ENCODE results near the gene ZNF335. TPM values are rescaled to one million over a fixed set of nuclear protein-coding genes. Genes with fewer than 3 reads are reported as not detected.

ZNF335 gene
- total RNA-seq, 3 donors from 2014 or later: 12.6 to 25.9 (median 20.6) TPM

DNA sequence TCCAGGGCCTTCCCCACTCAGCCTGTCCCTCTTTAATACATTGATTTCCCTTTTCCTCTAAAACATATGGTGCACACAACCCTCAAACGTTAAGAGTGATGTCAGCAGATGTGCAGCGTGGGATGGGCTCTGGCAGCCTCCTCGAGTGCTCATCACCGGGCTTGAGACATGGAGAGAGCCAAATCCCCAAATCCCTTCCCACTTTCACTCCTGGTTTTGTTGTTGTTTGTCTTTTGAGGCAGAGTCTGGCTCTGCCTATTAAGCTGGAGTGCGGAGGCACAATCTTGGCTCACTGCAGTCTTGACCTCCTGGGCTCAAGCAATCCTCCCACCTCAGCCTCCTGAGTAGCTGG, 54.2 kb downstream of the ZNF335 start:
- intact Hi-C loops (cut with DNase I; ENCODE audit: low total_unique reads): no loop called here

GRCh38 chr20:45913116-45913515, 58.9 kb downstream of the ZNF335 start:
- H3K27ac ChIP-seq: no peak overlapping the region
- no peaks in the 10 kb centered on the region for H3K4me1 ChIP-seq
- no peak for DNase-seq (ENCODE audit: low spot score in 2 of 2)
- H3K36me3 ChIP-seq: no peaks in the 10 kb centered on the region
- TF ChIP-seq, protein P1, sequence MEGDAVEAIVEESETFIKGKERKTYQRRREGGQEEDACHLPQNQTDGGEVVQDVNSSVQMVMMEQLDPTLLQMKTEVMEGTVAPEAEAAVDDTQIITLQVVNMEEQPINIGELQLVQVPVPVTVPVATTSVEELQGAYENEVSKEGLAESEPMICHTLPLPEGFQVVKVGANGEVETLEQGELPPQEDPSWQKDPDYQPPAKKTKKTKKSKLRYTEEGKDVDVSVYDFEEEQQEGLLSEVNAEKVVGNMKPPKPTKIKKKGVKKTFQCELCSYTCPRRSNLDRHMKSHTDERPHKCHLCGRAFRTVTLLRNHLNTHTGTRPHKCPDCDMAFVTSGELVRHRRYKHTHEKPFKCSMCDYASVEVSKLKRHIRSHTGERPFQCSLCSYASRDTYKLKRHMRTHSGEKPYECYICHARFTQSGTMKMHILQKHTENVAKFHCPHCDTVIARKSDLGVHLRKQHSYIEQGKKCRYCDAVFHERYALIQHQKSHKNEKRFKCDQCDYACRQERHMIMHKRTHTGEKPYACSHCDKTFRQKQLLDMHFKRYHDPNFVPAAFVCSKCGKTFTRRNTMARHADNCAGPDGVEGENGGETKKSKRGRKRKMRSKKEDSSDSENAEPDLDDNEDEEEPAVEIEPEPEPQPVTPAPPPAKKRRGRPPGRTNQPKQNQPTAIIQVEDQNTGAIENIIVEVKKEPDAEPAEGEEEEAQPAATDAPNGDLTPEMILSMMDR (IDR thresholded peaks at IDR 0.05): no peak
- no peak for TF ChIP-seq POLR2AphosphoS5 (IDR thresholded peaks at IDR 0.05)
- no peak for TF ChIP-seq POLR2A (IDR thresholded peaks at IDR 0.05)
- H3K9me3 ChIP-seq: no peaks in the 10 kb centered on the region
- no peak overlapping the region for H3K4me3 ChIP-seq
- intact Hi-C loops (cut with DNase I; ENCODE audit: low total_unique reads): no loop called here
- H3K27me3 ChIP-seq: no peaks in the 10 kb centered on the region

More for the DNA sequence above, 54.2 kb downstream of the ZNF335 start:
- Histone ChIP-seq H3K9me3 (no peaks in the 10 kb centered on the region), H3K27me3 (no peaks in the 10 kb centered on the region), H3K4me1 (peaks cover 0 to 4% of the 10 kb centered on the region in 2 donors), H3K4me3 (no peak overlapping the region), H3K36me3 (no peaks in the 10 kb centered on the region), H3K27ac (peak overlapping the region; percentile 73 to 87)
- no peak for DNase-seq (ENCODE audit: low spot score in 2 of 2)
- TF ChIP-seq POLR2A (IDR thresholded peaks at IDR 0.05) (no peak), POLR2AphosphoS5 (IDR thresholded peaks at IDR 0.05) (no peak)
- TF ChIP-seq, protein P1 (IDR thresholded peaks at IDR 0.05): no peak

- H3K36me3 ChIP-seq: no peaks in the 10 kb centered on the region
- no peaks in the 10 kb centered on the region for H3K27me3 ChIP-seq
- intact Hi-C loops (cut with DNase I; ENCODE audit: low total_unique reads): no loop called here
- peak overlapping the region; percentile 75 to 92 for H3K27ac ChIP-seq
- no peaks in the 10 kb centered on the region for H3K4me1 ChIP-seq
- TF ChIP-seq POLR2A (IDR thresholded peaks at IDR 0.05) (no peak), POLR2AphosphoS5 (IDR thresholded peaks at IDR 0.05) (no peak)
- TF ChIP-seq, protein P1 (IDR thresholded peaks at IDR 0.05): no peak
- no peaks in the 10 kb centered on the region for H3K9me3 ChIP-seq
- no peak for DNase-seq (ENCODE audit: low spot score in 2 of 2)
- H3K4me3 ChIP-seq: peak overlapping the region; percentile 58 to 77 (median 61)
Observed at GRCh38 chr20:45912344-45912682, 59.7 kb downstream of the ZNF335 start.

DNA sequence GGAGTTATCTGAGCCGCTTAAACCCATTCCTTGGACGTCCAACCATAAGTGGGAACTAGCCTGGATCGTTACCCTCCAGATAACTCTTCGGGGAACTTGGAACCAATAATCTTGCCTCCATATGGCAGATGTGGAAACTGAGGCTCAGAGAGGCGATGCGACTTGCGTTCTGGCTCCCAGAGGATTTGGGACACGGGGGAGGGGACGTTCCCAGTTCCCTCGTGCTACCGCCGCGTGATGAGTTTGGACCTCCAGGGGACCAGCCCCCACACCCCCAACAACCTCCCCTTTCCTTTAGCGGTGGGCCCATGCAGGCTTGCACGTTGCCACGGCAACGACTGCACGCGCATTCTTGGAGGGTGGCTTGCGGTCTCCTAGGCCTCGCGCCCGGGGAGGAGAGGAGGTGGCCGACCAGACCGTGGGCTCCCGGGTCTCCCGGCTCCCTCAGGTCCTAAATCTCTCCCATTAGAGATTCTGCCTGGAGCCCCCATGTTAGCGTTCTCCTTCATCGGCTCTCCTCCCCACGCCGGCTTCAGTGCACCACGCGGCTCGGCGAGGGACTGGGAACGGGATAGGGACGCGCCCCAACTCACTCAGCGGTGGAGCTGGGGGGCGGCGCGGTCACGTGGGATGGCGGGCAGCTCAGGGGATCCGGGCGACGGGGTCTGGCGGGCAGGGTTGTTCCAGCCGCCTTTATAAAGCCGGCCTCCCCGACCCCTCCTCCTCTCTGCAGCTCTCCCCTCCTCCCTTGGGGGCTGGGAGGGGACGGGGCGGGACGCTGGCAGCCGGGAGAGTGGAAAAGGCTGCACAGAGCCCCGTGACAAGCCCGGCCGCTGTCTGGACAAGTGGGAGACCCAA, 60.3 kb downstream of the ZNF335 start, which contains the start of gene PLTP:
Gene PLTP, minus strand, starts transcription at position 670 of the 858 bp plus-strand sequence. CDS start 703 bp downstream, outside the sequence.
- no peaks in the 10 kb centered on the region for H3K27me3 ChIP-seq
- H3K4me3 ChIP-seq: peak within 1 kb of the TSS; percentile 58 to 77 (median 61)
- peak in 1 of 2 donors; percentile 42 for DNase-seq (ENCODE audit: low spot score in 2 of 2)
- H3K27ac ChIP-seq: peak within 1 kb of the TSS; percentile 75 to 92
- no peaks in the 10 kb centered on the region for H3K9me3 ChIP-seq
- intact Hi-C loops (cut with DNase I; ENCODE audit: low total_unique reads): no loop called here
- TF ChIP-seq POLR2A (IDR thresholded peaks at IDR 0.05) (peak; percentile 22), POLR2AphosphoS5 (IDR thresholded peaks at IDR 0.05) (peak in 1 of 3 donors; percentile 57)
- TF ChIP-seq, protein P1 (IDR thresholded peaks at IDR 0.05): no peak
- no peaks in the 10 kb centered on the region for H3K36me3 ChIP-seq
- H3K4me1 ChIP-seq: no peaks in the 10 kb centered on the region

All from breast epithelium (tissue), 4 donors.